WERI-Rb-1 (cell line): ENCODE data around the gene ALOX5.

Experiments
- DNase-seq: peaks from one replicate; pipeline ENCODE4 v3.0.0-alpha.2; 2020
- H3K27ac ChIP-seq: fragments of 250-450 bp; sonication (Bioruptor Pico); 2 replicates; pipeline ENCODE4 v1.5.1; 2020; ENCODE audit warnings: mild to moderate bottlenecking, moderate library complexity
- H3K27me3 ChIP-seq: fragments of 250-450 bp; sonication (Bioruptor Pico); 2 replicates; pipeline ENCODE4 v1.5.1; 2021; ENCODE audit warnings: mild to moderate bottlenecking, low read depth, moderate library complexity; ENCODE audit not compliant: insufficient read depth, severe bottlenecking
- H3K36me3 ChIP-seq: fragments of 250-450 bp; sonication (Bioruptor Pico); 2 replicates; pipeline ENCODE4 v1.5.1; 2020; ENCODE audit warnings: mild to moderate bottlenecking, moderate library complexity
- H3K4me3 ChIP-seq: 2 replicates; pipeline ENCODE4 v1.5.1; 2011; ENCODE audit warnings: low read depth, mild to moderate bottlenecking, control low read depth, low read length
- H3K9me3 ChIP-seq: fragments of 250-450 bp; sonication (Bioruptor Pico); 2 replicates; pipeline ENCODE4 v1.5.1; 2021; ENCODE audit warnings: mild to moderate bottlenecking, moderate library complexity; ENCODE audit not compliant: severe bottlenecking
- CTCF ChIP-seq: IDR thresholded peaks from 2 replicates; pipeline ENCODE4 v1.5.1; 2011; ENCODE audit warnings: low read depth, mild to moderate bottlenecking, control low read depth, inconsistent platforms, low read length

The ALOX5 gene

GRCh38 chr10:45468079-45468478, 94.1 kb downstream of the ALOX5 start:
- Histone ChIP-seq H3K27me3 (no peaks in the 10 kb centered on the region), H3K36me3 (no peaks in the 10 kb centered on the region), H3K27ac (no peak overlapping the region), H3K9me3 (no peaks in the 10 kb centered on the region), H3K4me3 (no peak overlapping the region)
- DNase-seq = no peak
- TF ChIP-seq CTCF = no peak

GRCh38 chr10:45470098-45471012, 96.3 kb downstream of the ALOX5 start:
- H3K36me3 ChIP-seq = no peaks in the 10 kb centered on the region
- no peak overlapping the region for H3K4me3 ChIP-seq
- no peak for TF ChIP-seq CTCF
- no peaks in the 10 kb centered on the region for H3K27me3 ChIP-seq
- H3K27ac ChIP-seq = no peak overlapping the region
- no peak for DNase-seq
- no peaks in the 10 kb centered on the region for H3K9me3 ChIP-seq

- Histone ChIP-seq H3K27me3 (no peaks in the 10 kb centered on the region), H3K4me3 (no peak overlapping the region), H3K9me3 (no peaks in the 10 kb centered on the region), H3K36me3 (no peaks in the 10 kb centered on the region), H3K27ac (no peak overlapping the region)
- no peak for TF ChIP-seq CTCF
- DNase-seq = no peak
Observed at GRCh38 chr10:45471059-45471458, 97.0 kb downstream of the ALOX5 start.

DNA sequence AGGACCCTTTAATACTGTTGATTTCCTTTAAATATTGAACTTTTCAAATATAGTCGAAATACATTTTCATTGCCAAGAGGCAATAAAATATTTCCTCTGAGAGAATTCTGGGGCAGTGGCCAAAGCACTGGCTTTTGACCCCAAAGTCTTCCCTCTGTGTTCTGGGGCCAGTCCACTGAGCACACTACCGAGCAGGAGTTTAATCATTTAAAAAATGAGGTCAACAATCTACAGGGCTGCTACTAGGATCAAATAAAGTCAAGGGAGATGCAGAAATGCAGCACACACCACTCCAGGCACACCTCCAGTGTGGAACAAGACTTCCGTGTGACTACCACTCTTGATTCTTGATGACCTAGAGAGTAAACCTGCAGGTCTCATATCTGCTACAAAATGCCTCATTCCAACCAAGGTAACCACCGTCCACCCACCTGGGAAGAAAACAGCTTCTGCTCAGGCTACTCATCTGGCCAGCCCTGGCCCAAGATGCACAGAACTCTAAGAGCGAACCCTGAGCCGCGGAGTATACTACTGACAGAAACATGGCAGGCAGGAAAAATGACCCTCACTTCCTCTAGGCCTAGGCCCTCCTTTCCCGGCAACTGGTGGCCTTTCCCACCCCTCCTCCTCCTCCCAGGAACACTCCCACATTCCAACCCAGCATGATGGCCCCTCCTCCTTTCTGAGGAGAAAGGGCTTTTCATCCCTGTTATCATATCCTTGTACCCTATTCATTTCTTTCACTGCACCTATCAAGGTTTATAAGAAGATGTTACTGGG, 97.7 kb downstream of the ALOX5 start:
- Histone ChIP-seq H3K4me3 (no peak overlapping the region), H3K27me3 (no peaks in the 10 kb centered on the region), H3K9me3 (no peaks in the 10 kb centered on the region), H3K27ac (no peak overlapping the region), H3K36me3 (no peaks in the 10 kb centered on the region)
- DNase-seq = no peak
- TF ChIP-seq CTCF = no peak

DNA sequence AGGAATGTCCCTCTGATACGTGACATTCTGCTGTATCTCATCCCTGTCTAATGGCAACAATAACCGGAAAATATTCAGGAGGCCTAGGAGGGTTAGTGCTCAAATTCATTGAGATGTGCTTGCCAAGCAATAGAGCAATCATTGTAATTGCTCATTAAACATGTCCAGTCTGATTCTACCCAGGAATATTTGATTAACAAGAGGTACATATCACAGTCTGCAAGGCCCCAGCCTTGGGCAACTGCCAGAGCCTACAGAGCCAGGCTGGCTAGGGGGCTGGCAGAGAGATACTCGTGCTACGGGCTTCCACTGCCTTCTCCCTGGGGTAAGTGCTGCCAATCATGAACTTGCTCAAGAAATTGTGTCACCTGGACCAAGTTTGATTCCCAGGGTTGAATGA, 99.1 kb downstream of the ALOX5 start:
- Histone ChIP-seq H3K27ac (no peak overlapping the region), H3K9me3 (no peaks in the 10 kb centered on the region), H3K4me3 (no peak overlapping the region), H3K36me3 (no peaks in the 10 kb centered on the region), H3K27me3 (no peaks in the 10 kb centered on the region)
- DNase-seq = no peak
- TF ChIP-seq CTCF = no peak
